Ascending aorta (tissue), 2 donors: Measurements from ENCODE around the gene AGBL5. TPM values are rescaled to one million over a fixed set of nuclear protein-coding genes. Genes with fewer than 3 reads are reported as not detected.
A peak's percentile ranks its signal among the peaks of the same experiment; 100 is the strongest.

Experiments used
- DNase-seq, 2 donors: peaks; one replicate each; pipeline ENCODE4 v3.0.0-alpha.2; 2019; ENCODE audit warnings: low spot score in 2 of 2
- H3K27ac ChIP-seq, 2 donors: fragments of 200-600 bp; sonication (generic); one replicate each; pipeline ENCODE4 v1.5.1; 2016 to 2017; ENCODE audit warnings: mild to moderate bottlenecking in 1 of 2
- H3K27me3 ChIP-seq: fragments of 200-600 bp; sonication (generic); one replicate; pipeline ENCODE4 v1.5.1; 2017
- H3K36me3 ChIP-seq, 2 donors: fragments of 200-600 bp; sonication (generic); one replicate each; pipeline ENCODE4 v1.5.1; 2016
- H3K4me1 ChIP-seq, 2 donors: fragments of 200-600 bp; sonication (generic); one replicate each; pipeline ENCODE4 v1.5.1; 2016 to 2017; ENCODE audit warnings: mild to moderate bottlenecking in 1 of 2
- H3K4me3 ChIP-seq, 2 donors: fragments of 200-600 bp; sonication (generic); one replicate each; pipeline ENCODE4 v1.5.1; 2016 to 2017; ENCODE audit warnings: mild to moderate bottlenecking in 1 of 2
- H3K9me3 ChIP-seq, 2 donors: fragments of 200-600 bp; sonication (generic); one replicate each; pipeline ENCODE4 v1.5.1; 2016
- intact Hi-C: fragments of 100-400 bp; cut with DNase I; formaldehyde crosslinking; loops from one replicate; pipeline ENCODE4 v1.15.1; 2023
- total RNA-seq: library from RNA; depleted of rRNA; stranded (reverse); fragments of >200 nt; gene quantifications from one replicate; pipeline ENCODE4 v1.1.0, GENCODE V29; 2016
- TF ChIP-seq, protein P1 (sequence below), 3 experiments: fragments of 200-600 bp in 2 of 3; fragments of 450-650 bp in 1 of 3; sonication (generic) in 2 of 3; IDR thresholded peaks; one replicate each; pipeline ENCODE4 v1.5.1; 2016 to 2019; ENCODE audit warnings: antibody characterized with exemption in 3 of 3, mild to moderate bottlenecking in 1 of 3, moderate library complexity in 1 of 3

AGBL5 gene
- total RNA-seq, 1 donor from 2014 or later: 2.1 TPM

DNA sequence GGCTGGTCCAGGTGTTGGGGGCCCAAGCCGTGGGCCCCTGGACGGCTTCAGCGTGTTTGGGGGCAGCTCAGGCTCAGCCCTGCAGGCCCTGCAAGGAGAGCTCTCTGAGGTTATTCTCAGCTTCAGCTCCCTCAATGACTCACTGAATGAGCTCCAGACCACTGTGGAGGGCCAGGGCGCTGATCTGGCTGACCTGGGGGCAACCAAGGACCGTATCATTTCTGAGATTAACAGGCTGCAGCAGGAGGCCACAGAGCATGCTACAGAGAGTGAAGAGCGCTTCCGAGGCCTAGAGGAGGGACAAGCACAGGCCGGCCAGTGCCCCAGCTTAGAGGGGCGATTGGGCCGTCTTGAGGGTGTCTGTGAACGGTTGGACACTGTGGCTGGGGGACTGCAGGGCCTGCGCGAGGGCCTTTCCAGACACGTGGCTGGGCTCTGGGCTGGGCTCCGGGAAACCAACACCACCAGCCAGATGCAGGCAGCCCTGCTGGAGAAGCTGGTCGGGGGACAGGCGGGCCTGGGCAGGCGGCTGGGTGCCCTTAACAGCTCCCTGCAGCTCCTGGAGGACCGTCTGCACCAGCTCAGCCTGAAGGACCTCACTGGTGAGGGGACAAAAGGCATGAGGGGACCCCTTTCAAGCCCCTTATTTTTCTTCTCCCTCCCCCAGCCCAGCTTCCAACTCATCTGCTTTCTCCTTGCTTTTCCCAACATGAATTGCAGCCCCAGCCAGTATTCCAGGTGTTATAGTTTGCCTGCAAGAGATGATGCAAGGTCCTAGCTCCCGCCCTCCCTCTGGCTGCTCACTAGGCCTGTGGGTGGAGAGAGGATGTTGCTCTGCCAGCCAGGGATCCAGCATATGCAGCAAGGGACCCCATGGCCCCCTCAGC is 32.2 kb downstream of the AGBL5 start:
- Histone ChIP-seq H3K4me1 (peaks cover 15 to 38% of the 10 kb centered on the region in 2 donors), H3K36me3 (peaks cover 11 to 18% of the 10 kb centered on the region in 2 donors), H3K9me3 (no peaks in the 10 kb centered on the region), H3K27me3 (no peaks in the 10 kb centered on the region), H3K4me3 (no peak overlapping the region), H3K27ac (no peak overlapping the region)
- no peak for DNase-seq
- TF ChIP-seq, protein P1, sequence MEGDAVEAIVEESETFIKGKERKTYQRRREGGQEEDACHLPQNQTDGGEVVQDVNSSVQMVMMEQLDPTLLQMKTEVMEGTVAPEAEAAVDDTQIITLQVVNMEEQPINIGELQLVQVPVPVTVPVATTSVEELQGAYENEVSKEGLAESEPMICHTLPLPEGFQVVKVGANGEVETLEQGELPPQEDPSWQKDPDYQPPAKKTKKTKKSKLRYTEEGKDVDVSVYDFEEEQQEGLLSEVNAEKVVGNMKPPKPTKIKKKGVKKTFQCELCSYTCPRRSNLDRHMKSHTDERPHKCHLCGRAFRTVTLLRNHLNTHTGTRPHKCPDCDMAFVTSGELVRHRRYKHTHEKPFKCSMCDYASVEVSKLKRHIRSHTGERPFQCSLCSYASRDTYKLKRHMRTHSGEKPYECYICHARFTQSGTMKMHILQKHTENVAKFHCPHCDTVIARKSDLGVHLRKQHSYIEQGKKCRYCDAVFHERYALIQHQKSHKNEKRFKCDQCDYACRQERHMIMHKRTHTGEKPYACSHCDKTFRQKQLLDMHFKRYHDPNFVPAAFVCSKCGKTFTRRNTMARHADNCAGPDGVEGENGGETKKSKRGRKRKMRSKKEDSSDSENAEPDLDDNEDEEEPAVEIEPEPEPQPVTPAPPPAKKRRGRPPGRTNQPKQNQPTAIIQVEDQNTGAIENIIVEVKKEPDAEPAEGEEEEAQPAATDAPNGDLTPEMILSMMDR (IDR thresholded peaks at IDR 0.05): no peak
- intact Hi-C loops: no loop called here

DNA sequence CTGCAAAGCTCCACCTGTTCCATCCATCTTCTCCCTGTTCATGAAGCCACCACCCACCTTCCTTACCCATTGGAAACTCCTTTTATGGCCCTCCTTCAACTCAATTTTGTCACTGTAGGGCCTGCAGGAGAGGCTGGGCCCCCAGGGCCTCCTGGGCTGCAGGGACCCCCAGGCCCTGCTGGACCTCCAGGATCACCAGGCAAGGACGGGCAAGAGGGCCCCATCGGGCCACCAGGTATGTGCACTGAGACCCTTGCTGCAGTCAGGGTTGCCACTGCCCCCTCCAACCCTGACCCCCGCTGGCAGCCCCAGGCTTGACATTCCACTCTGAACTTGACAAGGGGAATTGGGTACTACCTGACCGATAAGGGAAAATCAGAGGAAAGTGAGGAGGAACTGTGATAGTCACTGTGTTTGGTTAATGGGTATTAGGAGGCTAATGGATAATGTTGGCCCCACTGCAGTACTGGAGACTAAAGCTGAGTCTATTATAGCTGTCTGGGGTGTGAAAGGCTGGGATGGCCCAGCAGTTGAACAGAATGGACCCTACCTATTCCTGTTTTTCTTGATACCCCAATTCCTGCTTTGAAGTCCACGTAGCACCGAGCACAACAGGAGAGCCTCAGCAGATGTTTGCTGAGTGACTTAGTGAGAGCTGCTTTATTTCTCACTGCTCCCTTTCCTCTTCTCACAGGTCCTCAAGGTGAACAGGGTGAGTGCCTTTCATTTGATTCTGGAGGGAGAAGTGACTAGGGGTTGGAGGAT is 33.0 kb downstream of the AGBL5 start:
- peaks cover 11 to 18% of the 10 kb centered on the region in 2 donors for H3K36me3 ChIP-seq
- TF ChIP-seq, protein P1 (IDR thresholded peaks at IDR 0.05): no peak
- intact Hi-C loops: loop anchor here (1.0 to 5.0 kb wide), 2 partner anchors 48 to 123 kb away; partner anchors contain the start of gene PREB
- DNase-seq: no peak
- no peak overlapping the region for H3K4me3 ChIP-seq
- no peaks in the 10 kb centered on the region for H3K9me3 ChIP-seq
- H3K4me1 ChIP-seq: peaks cover 15 to 38% of the 10 kb centered on the region in 2 donors
- peak overlapping the region; percentile 81 to 87 for H3K27ac ChIP-seq
- H3K27me3 ChIP-seq: no peaks in the 10 kb centered on the region

DNA sequence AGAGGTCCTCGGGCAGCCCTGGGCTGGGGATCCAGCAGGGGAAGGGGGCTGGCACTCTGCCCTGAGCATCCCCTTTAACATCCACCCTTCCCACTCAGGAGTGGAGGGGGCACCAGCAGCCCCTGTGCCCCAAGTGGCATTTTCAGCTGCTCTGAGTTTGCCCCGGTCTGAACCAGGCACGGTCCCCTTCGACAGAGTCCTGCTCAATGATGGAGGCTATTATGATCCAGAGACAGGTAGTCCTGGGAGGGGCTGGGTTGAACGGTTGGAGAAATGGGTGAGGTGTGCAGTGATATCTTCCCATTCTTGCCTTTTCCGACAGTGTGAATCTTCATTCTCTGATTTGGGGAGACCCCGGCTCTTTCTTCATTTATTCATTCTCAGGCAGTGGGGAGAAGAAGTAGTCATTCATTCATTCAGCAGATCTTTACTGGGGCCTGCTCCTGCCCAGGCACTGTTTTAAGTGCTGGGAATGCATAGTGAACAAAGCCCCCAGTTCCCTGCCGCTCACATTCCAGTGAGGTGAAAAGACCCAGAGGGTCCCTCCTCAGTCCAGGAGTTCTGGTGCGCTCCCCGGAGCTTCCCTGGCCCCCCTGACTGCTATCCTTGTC is 33.7 kb downstream of the AGBL5 start:
- peaks cover 15 to 36% of the 10 kb centered on the region in 2 donors for H3K4me1 ChIP-seq
- H3K9me3 ChIP-seq: no peaks in the 10 kb centered on the region
- peaks cover 11 to 18% of the 10 kb centered on the region in 2 donors for H3K36me3 ChIP-seq
- H3K27me3 ChIP-seq: no peaks in the 10 kb centered on the region
- DNase-seq: no peak
- intact Hi-C loops: loop anchor here (1.0 to 5.0 kb wide), 2 partner anchors 47 to 124 kb away; partner anchors contain the start of gene PREB
- TF ChIP-seq, protein P1 (IDR thresholded peaks at IDR 0.05): no peak
- H3K27ac ChIP-seq: peak overlapping the region; percentile 81 to 87
- peak overlapping the region; percentile 61 to 66 for H3K4me3 ChIP-seq

DNA sequence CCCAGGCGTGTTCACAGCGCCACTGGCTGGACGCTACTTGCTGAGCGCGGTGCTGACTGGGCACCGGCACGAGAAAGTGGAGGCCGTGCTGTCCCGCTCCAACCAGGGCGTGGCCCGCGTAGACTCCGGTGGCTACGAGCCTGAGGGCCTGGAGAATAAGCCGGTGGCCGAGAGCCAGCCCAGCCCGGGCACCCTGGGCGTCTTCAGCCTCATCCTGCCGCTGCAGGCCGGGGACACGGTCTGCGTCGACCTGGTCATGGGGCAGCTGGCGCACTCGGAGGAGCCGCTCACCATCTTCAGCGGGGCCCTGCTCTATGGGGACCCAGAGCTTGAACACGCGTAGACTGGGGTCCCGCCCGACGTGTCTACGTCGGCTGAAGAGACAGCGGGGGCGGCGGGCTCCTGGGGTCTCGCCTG is 34.2 kb downstream of the AGBL5 start:
- H3K4me1 ChIP-seq: peaks cover 12 to 31% of the 10 kb centered on the region in 2 donors
- intact Hi-C loops: loop anchor here (1.0 to 5.0 kb wide), 6 partner anchors 14 to 127 kb away; partner anchors contain the start of genes ATRAID, OST4, PREB and SLC5A6

More for the DNA sequence above, 34.2 kb downstream of the AGBL5 start:
- Histone ChIP-seq H3K4me3 (peak overlapping the region; percentile 61 to 66), H3K36me3 (peaks cover 11 to 18% of the 10 kb centered on the region in 2 donors), H3K9me3 (no peaks in the 10 kb centered on the region), H3K27ac (peak overlapping the region; percentile 81 to 87), H3K27me3 (no peaks in the 10 kb centered on the region)
- TF ChIP-seq, protein P1 (IDR thresholded peaks at IDR 0.05): peak; percentile 42 to 81 (median 48)
- DNase-seq: peak; percentile 53 to 89
